HepG2 (cell line): Measurements from ENCODE around the gene TADA2B. TPM values are rescaled to one million over a fixed set of nuclear protein-coding genes. Genes with fewer than 3 reads are reported as not detected.

Experiments
- ATM ChIP-seq: fragments of 450-650 bp; IDR thresholded peaks from 2 replicates; pipeline ENCODE4 v1.7.1; 2017; ENCODE audit warnings: mild to moderate bottlenecking, borderline replicate concordance
- EP300 ChIP-seq, 3 experiments: sonication (generic) in 1 of 3; formaldehyde crosslinking in 1 of 3; IDR thresholded peaks; 2 replicates each; pipeline versions ENCODE4 v1.5.1 to v1.6.1; 2011 to 2020; ENCODE audit warnings: low read depth in 2 of 3, low read length in 2 of 3, borderline replicate concordance in 1 of 3, improper control_type of control experiment in 1 of 3, mild to moderate bottlenecking in 1 of 3, missing genetic modification reagents in 1 of 3, moderate library complexity in 1 of 3
- ETV6 ChIP-seq: sonication (generic); formaldehyde crosslinking; conservative IDR thresholded peaks from 2 replicates; pipeline ENCODE4 v1.4.0; 2020; ENCODE audit warnings: missing genetic modification reagents
- GABPB1 ChIP-seq: IDR thresholded peaks from 2 replicates; pipeline ENCODE4 v1.6.1; 2016; ENCODE audit warnings: mild to moderate bottlenecking, missing genetic modification reagents, moderate library complexity, missing compliant biosample characterization
- GLI4 ChIP-seq: sonication (generic); formaldehyde crosslinking; IDR thresholded peaks from 2 replicates; pipeline ENCODE4 v1.5.1; 2020; ENCODE audit warnings: missing genetic modification reagents, mild to moderate bottlenecking, moderate library complexity, borderline replicate concordance
- KAT7 ChIP-seq: IDR thresholded peaks from 2 replicates; pipeline ENCODE4 v1.6.1; 2018; ENCODE audit warnings: borderline replicate concordance, missing compliant biosample characterization
- MLLT10 ChIP-seq: sonication (generic); formaldehyde crosslinking; IDR thresholded peaks from 2 replicates; pipeline ENCODE4 v1.4.0; 2020; ENCODE audit warnings: missing genetic modification reagents
- NFATC3 ChIP-seq: sonication (generic); formaldehyde crosslinking; IDR thresholded peaks from 2 replicates; pipeline ENCODE4 v1.5.1; 2020; ENCODE audit warnings: mild to moderate bottlenecking, missing genetic modification reagents
- NONO ChIP-seq, 2 experiments: fragments of 450-650 bp in 1 of 2; sonication (generic) in 1 of 2; formaldehyde crosslinking in 1 of 2; IDR thresholded peaks in 1 of 2; conservative IDR thresholded peaks in 1 of 2; 2 replicates each; pipeline versions ENCODE4 v1.6.1 to v1.8.0; 2017 to 2022; ENCODE audit warnings: mild to moderate bottlenecking in 1 of 2, missing genetic modification reagents in 1 of 2, moderate library complexity in 1 of 2
- SALL2 ChIP-seq: sonication (generic); formaldehyde crosslinking; IDR thresholded peaks from 2 replicates; pipeline ENCODE4 v1.8.1; 2023; ENCODE audit warnings: mild to moderate bottlenecking, missing genetic modification reagents, inconsistent platforms
- SIN3B ChIP-seq: fragments of 150-350 bp; IDR thresholded peaks from 2 replicates; pipeline ENCODE4 v1.6.1; 2014; ENCODE audit warnings: low read length
- SP2 ChIP-seq: sonication (generic); formaldehyde crosslinking; IDR thresholded peaks from 2 replicates; pipeline ENCODE4 v1.5.1; 2020; ENCODE audit warnings: mild to moderate bottlenecking, missing genetic modification reagents
- TBL1XR1 ChIP-seq: fragments of 150-350 bp; IDR thresholded peaks from 2 replicates; pipeline ENCODE4 v1.6.1; 2014; ENCODE audit warnings: borderline replicate concordance, low read length; ENCODE audit not compliant: partially characterized antibody
- TEAD2 ChIP-seq: sonication (generic); formaldehyde crosslinking; IDR thresholded peaks from 2 replicates; pipeline ENCODE4 v1.9.0; 2021; ENCODE audit warnings: missing genetic modification reagents
- ZBTB21 ChIP-seq: sonication (generic); formaldehyde crosslinking; IDR thresholded peaks from 2 replicates; pipeline ENCODE4 v1.4.0; 2020; ENCODE audit warnings: missing genetic modification reagents
- ZNF20 ChIP-seq: sonication (generic); formaldehyde crosslinking; IDR thresholded peaks from 2 replicates; pipeline ENCODE4 v1.4.0; 2020; ENCODE audit warnings: mild to moderate bottlenecking, moderate library complexity, missing genetic modification reagents
- ZNF24 ChIP-seq: fragments of 450-650 bp; IDR thresholded peaks from 2 replicates; pipeline ENCODE4 v1.6.1; 2017; ENCODE audit warnings: antibody characterized with exemption, mild to moderate bottlenecking
- ZNF484 ChIP-seq: sonication (generic); formaldehyde crosslinking; IDR thresholded peaks from 2 replicates; pipeline ENCODE4 v1.5.1; 2020; ENCODE audit warnings: mild to moderate bottlenecking, low read depth, missing genetic modification reagents, borderline replicate concordance
- polyA plus RNA-seq, 8 experiments: library from polyadenylated mRNA; depleted of rRNA in 3 of 8; stranded (reverse) in 7 of 8; unstranded in 1 of 8; fragments of >200 nt; fragmentation: Illumina TruSeq in 4 of 8; extraction: Trizol in 4 of 8; gene quantifications; 2 replicates each; pipeline versions ENCODE4 v1.2.1 to v1.2.3, GENCODE V29; 2011 to 2016; ENCODE audit warnings: low read depth in 4 of 8, missing spikeins in 1 of 8, mixed read lengths in 1 of 8; ENCODE audit not compliant: insufficient read depth in 1 of 8
- total RNA-seq, 5 experiments: library from RNA; depleted of rRNA; stranded (reverse); fragments of >200 nt; fragmentation: Illumina TruSeq; extraction: Trizol; gene quantifications; 2 replicates each; pipeline ENCODE4 v1.2.3, GENCODE V29; 2016; ENCODE audit warnings: low read depth in 1 of 5
- TF ChIP-seq, protein P1 (sequence below), 2 experiments: sonication (generic) in 1 of 2; formaldehyde crosslinking in 1 of 2; IDR thresholded peaks; 2 replicates each; pipeline versions ENCODE4 v1.4.0 to v1.6.1; 2018 to 2020; ENCODE audit warnings: missing genetic modification reagents in 2 of 2, borderline replicate concordance in 1 of 2, low read depth in 1 of 2, mild to moderate bottlenecking in 1 of 2, missing biosample characterization in 1 of 2
- TF ChIP-seq, protein P2 (sequence below): sonication (generic); formaldehyde crosslinking; conservative IDR thresholded peaks from 2 replicates; pipeline ENCODE4 v1.8.0; 2022; ENCODE audit warnings: mild to moderate bottlenecking, moderate library complexity, missing genetic modification reagents
- TF ChIP-seq, protein P3 (sequence below): sonication (generic); formaldehyde crosslinking; IDR thresholded peaks from 2 replicates; pipeline ENCODE4 v1.5.0; 2020; ENCODE audit warnings: missing genetic modification reagents, mild to moderate bottlenecking, borderline replicate concordance
- TF ChIP-seq, protein P4 (sequence below), 2 experiments: sonication (generic) in 1 of 2; formaldehyde crosslinking in 1 of 2; IDR thresholded peaks; 2 replicates each; pipeline versions ENCODE4 v1.5.1 to v1.6.1; 2011 to 2020; ENCODE audit warnings: borderline replicate concordance in 1 of 2, low read depth in 1 of 2, low read length in 1 of 2, mild to moderate bottlenecking in 1 of 2, missing genetic modification reagents in 1 of 2, moderate library complexity in 1 of 2

The TADA2B gene
- total and polyA plus RNA-seq, 2 of the 13 experiments (the other 11 are each of a cell fraction or from before 2014, with no cell fraction given) = 4.6 to 8.9 TPM

DNA sequence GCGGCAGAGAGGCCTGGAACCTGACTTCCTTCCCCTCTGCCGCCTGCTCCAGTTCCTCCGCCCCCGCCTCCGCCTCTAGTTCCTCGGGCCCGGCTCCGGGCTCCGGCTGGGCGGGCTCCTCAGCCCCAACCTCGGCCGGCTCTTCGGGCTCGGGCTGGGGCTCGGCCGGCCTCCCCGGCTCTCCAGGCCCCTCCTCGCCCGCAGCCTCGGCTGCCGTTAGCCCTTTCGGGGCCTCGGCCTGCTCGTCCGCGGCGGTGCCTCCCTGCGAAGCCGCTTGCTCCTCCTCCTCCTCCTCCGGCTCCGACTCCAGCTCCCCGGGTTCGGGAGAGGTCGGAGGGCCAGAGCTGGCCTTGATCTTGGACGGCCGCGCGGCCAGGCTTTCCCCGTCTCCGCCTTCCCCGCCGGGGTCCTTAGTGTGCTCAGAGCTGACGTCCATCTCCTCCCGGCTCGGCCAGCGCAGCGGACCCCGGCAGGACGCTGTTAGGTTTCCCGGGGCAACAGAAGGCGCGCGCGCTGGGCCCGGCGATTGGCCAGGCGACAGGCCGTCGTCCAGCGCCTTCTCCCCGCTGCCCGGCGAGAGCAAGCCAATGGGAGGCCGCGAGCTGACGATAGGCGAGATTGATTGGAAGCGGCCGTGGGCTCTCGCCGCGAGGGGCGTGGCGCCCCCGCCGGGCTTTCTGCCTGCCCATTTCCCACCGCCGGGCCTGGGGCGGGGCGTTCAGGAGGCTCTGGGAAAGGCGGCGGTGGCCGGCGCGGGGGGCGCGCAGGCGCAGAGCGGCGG, 479 bp upstream of the TADA2B start (continued):
- TF ChIP-seq, protein P1, sequence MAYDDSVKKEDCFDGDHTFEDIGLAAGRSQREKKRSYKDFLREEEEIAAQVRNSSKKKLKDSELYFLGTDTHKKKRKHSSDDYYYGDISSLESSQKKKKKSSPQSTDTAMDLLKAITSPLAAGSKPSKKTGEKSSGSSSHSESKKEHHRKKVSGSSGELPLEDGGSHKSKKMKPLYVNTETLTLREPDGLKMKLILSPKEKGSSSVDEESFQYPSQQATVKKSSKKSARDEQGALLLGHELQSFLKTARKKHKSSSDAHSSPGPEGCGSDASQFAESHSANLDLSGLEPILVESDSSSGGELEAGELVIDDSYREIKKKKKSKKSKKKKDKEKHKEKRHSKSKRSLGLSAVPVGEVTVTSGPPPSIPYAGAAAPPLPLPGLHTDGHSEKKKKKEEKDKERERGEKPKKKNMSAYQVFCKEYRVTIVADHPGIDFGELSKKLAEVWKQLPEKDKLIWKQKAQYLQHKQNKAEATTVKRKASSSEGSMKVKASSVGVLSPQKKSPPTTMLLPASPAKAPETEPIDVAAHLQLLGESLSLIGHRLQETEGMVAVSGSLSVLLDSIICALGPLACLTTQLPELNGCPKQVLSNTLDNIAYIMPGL (CRISPR knock-in tag; IDR thresholded peaks at IDR 0.05; ENCODE audit: borderline replicate concordance in 1 of 2, low read depth in 1 of 2) = no peak
- TF ChIP-seq SALL2 (CRISPR knock-in tag) = peak; percentile 62; the same call in 1 of the 2 replicates
- no peak for TF ChIP-seq TBL1XR1
- TF ChIP-seq, protein P2, sequence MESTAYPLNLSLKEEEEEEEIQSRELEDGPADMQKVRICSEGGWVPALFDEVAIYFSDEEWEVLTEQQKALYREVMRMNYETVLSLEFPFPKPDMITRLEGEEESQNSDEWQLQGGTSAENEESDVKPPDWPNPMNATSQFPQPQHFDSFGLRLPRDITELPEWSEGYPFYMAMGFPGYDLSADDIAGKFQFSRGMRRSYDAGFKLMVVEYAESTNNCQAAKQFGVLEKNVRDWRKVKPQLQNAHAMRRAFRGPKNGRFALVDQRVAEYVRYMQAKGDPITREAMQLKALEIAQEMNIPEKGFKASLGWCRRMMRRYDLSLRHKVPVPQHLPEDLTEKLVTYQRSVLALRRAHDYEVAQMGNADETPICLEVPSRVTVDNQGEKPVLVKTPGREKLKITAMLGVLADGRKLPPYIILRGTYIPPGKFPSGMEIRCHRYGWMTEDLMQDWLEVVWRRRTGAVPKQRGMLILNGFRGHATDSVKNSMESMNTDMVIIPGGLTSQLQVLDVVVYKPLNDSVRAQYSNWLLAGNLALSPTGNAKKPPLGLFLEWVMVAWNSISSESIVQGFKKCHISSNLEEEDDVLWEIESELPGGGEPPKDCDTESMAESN (CRISPR knock-in tag) = no peak
- no peak for TF ChIP-seq ZNF24
- no peak for TF ChIP-seq ZBTB21 (CRISPR knock-in tag)
- TF ChIP-seq ZNF484 (CRISPR knock-in tag) = no peak
- no peak for TF ChIP-seq MLLT10
- TF ChIP-seq ZNF20 = no peak
- no peak for TF ChIP-seq ATM
- no peak for TF ChIP-seq NFATC3 (CRISPR knock-in tag)
- no peak for TF ChIP-seq GLI4
- no peak for TF ChIP-seq EP300 (IDR thresholded peaks at IDR 0.05; ENCODE audit: low read depth in 2 of 2, low read length in 2 of 2)
- no peak for TF ChIP-seq EP300 (CRISPR knock-in tag; IDR thresholded peaks at IDR 0.05; ENCODE audit: borderline replicate concordance)
- no peak for TF ChIP-seq ETV6 (CRISPR knock-in tag)
- TF ChIP-seq, protein P3, sequence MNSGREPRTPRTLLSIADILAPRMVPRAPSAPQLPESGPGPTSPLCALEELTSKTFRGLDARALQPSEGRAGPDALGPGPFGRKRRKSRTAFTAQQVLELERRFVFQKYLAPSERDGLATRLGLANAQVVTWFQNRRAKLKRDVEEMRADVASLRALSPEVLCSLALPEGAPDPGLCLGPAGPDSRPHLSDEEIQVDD = no peak
- peak; percentile 68; the same call in 1 of the 2 replicates for TF ChIP-seq GABPB1 (CRISPR knock-in tag)
- peak; percentile 87 for TF ChIP-seq SP2 (CRISPR knock-in tag)
- no peak for TF ChIP-seq KAT7 (CRISPR knock-in tag)
- TF ChIP-seq TEAD2 (CRISPR knock-in tag) = no peak
- TF ChIP-seq, protein P4, sequence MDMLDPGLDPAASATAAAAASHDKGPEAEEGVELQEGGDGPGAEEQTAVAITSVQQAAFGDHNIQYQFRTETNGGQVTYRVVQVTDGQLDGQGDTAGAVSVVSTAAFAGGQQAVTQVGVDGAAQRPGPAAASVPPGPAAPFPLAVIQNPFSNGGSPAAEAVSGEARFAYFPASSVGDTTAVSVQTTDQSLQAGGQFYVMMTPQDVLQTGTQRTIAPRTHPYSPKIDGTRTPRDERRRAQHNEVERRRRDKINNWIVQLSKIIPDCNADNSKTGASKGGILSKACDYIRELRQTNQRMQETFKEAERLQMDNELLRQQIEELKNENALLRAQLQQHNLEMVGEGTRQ (IDR thresholded peaks at IDR 0.05; ENCODE audit: low read depth, low read length) = no peak
- TF ChIP-seq, protein P4 (CRISPR knock-in tag; IDR thresholded peaks at IDR 0.05; ENCODE audit: borderline replicate concordance) = no peak; the same call in 1 of the 2 replicates
- no peak for TF ChIP-seq SIN3B
- TF ChIP-seq NONO (IDR thresholded peaks at IDR 0.05) = no peak
- TF ChIP-seq NONO (CRISPR knock-in tag; conservative IDR thresholded peaks at IDR 0.05) = no peak
